Motor neuron (in vitro differentiated cells): ENCODE data around the gene DPP10. TPM values are rescaled to one million over a fixed set of nuclear protein-coding genes. Genes with fewer than 3 reads are reported as not detected.

Source experiments
- ATAC-seq, 8 experiments: fragments of 200-7000 bp; cut with Tn5 transposase; replicated peaks in 6 of 8; 2 replicates each; pipeline ENCODE4 v1.8.0; 2021; ENCODE audit warnings: mild to moderate bottlenecking in 8 of 8, moderate library complexity in 8 of 8
- H3K27ac ChIP-seq, 2 donors: fragments of 250-450 bp; sonication (Bioruptor Pico); 2 replicates each; pipeline ENCODE4 v1.9.0; 2021; ENCODE audit warnings: antibody characterized with exemption in 2 of 2, mild to moderate bottlenecking in 2 of 2, moderate library complexity in 1 of 2
- H3K4me1 ChIP-seq, 2 donors: fragments of 250-450 bp; sonication (Bioruptor Pico); replicated peaks in 1 of 2; 2 replicates each; pipeline ENCODE4 v1.6.1; 2021; ENCODE audit warnings: antibody characterized with exemption in 2 of 2, mild to moderate bottlenecking in 2 of 2, moderate library complexity in 1 of 2
- H3K4me3 ChIP-seq, 5 donors: fragments of 250-450 bp; sonication (Bioruptor Pico); 2 replicates each; pipeline ENCODE4 v1.9.0; 2021; ENCODE audit warnings: antibody characterized with exemption in 5 of 5, mild to moderate bottlenecking in 5 of 5, moderate library complexity in 4 of 5
- WGBS, 10 experiments: fragments of 450-650 bp; shearing (Covaris generic); methylation state at CpG; one replicate each; pipeline ENCODE4 v1.0.0; 2022; 5-methylcytosine and 5-hydroxymethylcytosine counted together
- in situ Hi-C, 9 experiments: fragments of 400-800 bp; cut with MboI; loops; one replicate each; pipeline ENCODE4 v1.15.0; 2021; ENCODE audit warnings: low sequenced_read_pairs in 9 of 9, low pct_unique_long_range_greater_than_20kb in 2 of 9; ENCODE audit not compliant: unreplicated experiment in 9 of 9
- total RNA-seq, 8 experiments: library from RNA; unstranded; fragments of 300-600 nt; gene quantifications; 2 replicates each; pipeline versions ENCODE4 v1.2.3 to v1.2.4, GENCODE V29; 2022

The DPP10 gene
- total RNA-seq, 8 experiments from 2014 or later = 0.36 to 11.2 (median 6.7) TPM; not detected in 1

DNA sequence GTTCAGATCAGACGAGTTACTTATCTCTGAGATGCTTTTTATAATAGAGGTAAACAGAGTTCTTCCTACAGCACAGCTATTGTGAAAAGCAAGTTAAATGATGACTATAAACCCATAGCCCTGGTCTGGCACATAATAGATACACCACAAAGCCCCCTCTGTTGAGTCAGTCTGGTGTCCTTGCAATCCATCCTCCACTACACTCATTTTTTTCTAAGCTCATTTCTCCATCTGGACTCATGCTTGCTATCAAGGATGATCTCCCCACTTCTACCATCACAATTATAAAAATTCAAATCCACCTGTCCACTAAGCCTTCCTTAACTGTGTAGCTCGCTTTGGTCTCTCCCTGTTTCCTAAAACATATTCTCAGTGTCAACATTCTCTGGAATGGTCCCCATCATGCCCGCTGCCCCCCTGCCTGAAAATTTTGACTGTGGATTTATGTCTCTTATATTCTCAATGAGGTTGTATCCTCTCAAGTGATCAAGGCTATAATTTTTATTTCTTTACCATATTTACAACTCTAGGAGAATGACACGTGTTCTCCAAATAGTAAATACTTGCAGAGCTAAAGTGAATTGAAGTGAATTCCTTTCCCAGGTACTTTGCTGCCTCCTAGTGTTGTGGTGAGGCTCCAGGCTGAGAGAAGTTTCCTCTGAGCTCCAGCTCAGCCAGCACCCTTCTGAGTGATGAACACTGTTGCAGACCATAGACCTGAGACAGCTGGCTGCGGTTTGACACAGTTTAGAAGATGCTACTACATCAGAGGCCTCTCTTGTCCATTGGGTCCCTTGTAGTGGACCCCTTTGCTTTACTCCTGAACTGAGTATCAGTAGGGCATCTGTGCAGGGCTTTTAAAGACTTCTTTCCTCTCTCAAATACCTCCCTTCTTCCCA, 108.7 kb downstream of the DPP10 start:
- peak; percentile 68 to 92 (median 74) for ATAC-seq
- Histone ChIP-seq H3K4me3 (no peak overlapping the region), H3K4me1 (no peaks in the 10 kb centered on the region), H3K27ac (no peak overlapping the region)
- in situ Hi-C loops = loop anchor here in 2 of 9 experiments (25.0 kb wide), 1 partner anchor 564 kb away; no protein-coding TSS in a partner anchor
- 0 to 66% (median 10%) methylated on average over 1 to 5 of the region's 5 CpGs; no CpG with 5 or more reads in 1 of the 10 experiments for WGBS, 10 experiments

DNA sequence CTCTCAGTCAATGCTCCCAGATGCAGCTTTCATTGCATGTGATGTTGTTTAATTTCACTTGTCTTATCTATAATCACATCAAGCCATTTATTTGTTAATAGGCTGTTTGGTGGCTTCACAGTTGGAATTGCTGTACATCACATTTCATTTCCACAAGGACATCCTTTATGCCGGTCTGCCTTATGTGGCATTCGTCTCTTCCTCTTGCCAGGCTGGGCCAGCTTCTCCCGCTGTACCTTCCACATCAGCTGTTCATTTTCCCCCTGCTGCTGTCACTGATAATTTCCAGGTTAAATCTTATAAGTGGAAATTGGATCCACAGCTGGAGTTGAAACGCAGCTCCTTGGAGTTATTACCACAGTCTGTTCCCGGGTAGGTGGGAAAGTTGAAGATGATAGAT, 110.6 kb downstream of the DPP10 start:
- in situ Hi-C loops = loop anchor here in 2 of 9 experiments (25.0 kb wide), 1 partner anchor 566 kb away; no protein-coding TSS in a partner anchor
- Histone ChIP-seq H3K4me1 (no peaks in the 10 kb centered on the region), H3K4me3 (no peak overlapping the region), H3K27ac (no peak overlapping the region)
- no peak for ATAC-seq
- 0 to 100% (median 87%) methylated on average over 1 to 4 of the region's 5 CpGs; no CpG with 5 or more reads in 4 of the 10 experiments for WGBS, 10 experiments

DNA sequence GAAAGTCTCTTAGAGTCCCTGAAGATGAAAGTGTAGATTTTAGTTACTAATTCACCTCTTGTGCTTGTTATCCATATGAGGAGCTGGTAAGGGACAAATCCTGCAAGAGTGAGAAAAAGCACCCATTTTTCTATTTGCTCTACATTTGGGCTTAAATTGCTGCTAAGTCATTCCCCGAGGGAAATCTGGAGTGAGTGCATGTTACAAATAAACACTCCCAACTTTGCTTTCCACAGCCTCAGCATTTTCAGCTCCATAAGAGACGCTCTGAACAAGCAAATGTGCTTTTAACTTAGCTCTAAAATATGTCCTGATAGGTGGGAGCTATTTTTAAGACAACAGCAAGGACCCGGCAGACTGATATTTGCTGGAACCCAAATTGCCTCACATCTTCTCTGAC, 126.7 kb downstream of the DPP10 start:
- Histone ChIP-seq H3K27ac (no peak overlapping the region), H3K4me3 (no peak overlapping the region), H3K4me1 (no peaks in the 10 kb centered on the region)
- in situ Hi-C loops = loop anchor here in 2 of 9 experiments (25.0 kb wide), 1 partner anchor 582 kb away; no protein-coding TSS in a partner anchor
- no peak for ATAC-seq
- WGBS, 10 experiments = 0 to 93% (median 81%) methylated on average over 1 to 3 of the region's 3 CpGs; no CpG with 5 or more reads in 4 of the 10 experiments

DNA sequence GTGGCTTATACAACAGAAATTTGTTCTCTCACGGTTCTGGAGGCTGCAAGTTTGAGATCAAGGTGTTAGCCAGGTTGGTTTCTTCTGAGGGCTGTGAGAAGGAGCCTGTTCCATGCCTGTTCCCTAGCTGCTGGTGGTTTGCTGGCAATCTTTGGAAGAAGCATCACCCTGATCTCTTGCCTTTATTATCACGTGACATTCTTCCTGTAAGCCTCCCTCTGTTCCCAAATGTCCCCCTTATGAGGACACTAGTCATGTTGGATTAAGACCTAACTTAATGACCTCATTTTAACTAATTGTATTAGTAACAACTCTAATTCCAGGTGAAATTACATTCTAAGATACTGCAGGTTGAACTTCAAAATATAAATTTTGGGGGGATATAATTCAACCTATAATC, 135.2 kb downstream of the DPP10 start:
- in situ Hi-C loops = no loop called here
- 0 to 100% (median 67%) methylated on average over 1 of the region's 2 CpGs; no CpG with 5 or more reads in 5 of the 10 experiments for WGBS, 10 experiments
- Histone ChIP-seq H3K4me1 (peaks cover 6 to 16% of the 10 kb centered on the region in 2 donors), H3K27ac (no peak overlapping the region), H3K4me3 (no peak overlapping the region)
- ATAC-seq = no peak

DNA sequence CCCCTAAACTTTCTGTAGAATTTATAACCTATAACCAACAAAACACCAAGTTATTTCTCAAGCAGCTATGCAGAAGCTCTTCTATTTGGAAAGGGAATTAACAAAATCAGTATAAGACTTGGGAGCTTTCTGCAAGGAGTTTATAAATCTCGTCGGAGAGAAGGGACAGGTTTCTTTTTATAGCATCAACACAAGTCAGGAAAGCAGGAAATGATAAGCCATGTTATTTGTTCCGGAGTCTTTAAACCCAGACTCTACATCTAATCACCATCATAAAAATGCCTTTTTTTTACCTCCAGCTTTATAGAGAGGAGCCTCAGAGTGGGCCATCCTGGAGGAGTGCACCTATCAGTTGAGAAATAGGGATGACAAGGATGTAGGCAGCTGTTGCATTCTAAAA, 137.1 kb downstream of the DPP10 start:
- 0 to 100% (median 76%) methylated on average over 1 to 3 of the region's 3 CpGs; no CpG with 5 or more reads in 2 of the 10 experiments for WGBS, 10 experiments
- H3K27ac ChIP-seq = no peak overlapping the region

DNA sequence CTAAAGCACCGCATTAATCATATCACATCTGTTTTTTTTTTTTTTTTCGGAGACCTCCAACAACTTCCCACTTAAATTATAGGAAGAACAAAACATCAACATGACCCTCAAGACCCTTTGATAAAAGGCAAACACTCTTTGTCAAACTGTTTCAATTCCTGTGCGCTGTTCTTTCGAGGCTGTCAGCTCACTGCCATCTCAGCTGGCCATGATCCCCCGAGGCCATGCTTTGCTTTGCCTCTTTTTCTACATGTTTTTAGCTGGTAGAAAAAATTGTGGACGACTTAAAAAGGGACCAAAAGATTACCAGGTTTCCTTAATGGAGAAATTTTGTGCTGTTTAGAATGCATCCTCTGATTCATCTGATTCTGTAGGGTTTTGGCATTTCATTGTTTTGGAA, 138.2 kb downstream of the DPP10 start:
- Histone ChIP-seq H3K4me3 (no peak overlapping the region), H3K4me1 (peaks cover 6 to 16% of the 10 kb centered on the region in 2 donors), H3K27ac (no peak overlapping the region)
- in situ Hi-C loops = no loop called here
- WGBS, 10 experiments = 6 to 63% (median 49%) methylated on average over 3 to 6 of the region's 6 CpGs
- no peak for ATAC-seq

More for the DNA sequence above, 137.1 kb downstream of the DPP10 start:
- no peak for ATAC-seq
- Histone ChIP-seq H3K4me1 (peaks cover 6 to 16% of the 10 kb centered on the region in 2 donors), H3K4me3 (no peak overlapping the region)
- in situ Hi-C loops = no loop called here

DNA sequence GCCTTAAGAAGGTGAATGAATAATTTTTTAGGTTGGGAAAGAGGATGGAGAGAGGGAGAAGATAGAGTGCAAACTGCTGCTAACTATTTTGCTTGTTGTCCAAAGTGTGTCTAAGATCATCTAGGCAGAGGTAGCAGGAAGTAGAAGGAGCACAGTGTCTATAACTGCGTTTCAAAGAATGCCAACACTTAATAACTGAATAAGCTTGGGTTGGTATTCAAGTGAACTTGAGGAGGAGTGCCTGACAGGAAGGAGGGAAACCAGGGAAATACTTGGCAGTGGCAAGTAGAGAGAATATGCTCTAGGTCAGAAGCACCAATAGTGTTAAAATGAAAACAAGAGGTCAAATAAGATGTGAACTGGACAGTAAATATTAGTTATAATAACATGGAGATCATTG, 155.9 kb downstream of the DPP10 start:
- H3K4me3 ChIP-seq = no peak overlapping the region
- H3K4me1 ChIP-seq = no peaks in the 10 kb centered on the region
- in situ Hi-C loops = no loop called here
- WGBS, 10 experiments = 0 to 100% (median 43%) methylated on average over 1 of the region's 1 CpG; no CpG with 5 or more reads in 4 of the 10 experiments
- no peak for ATAC-seq
- no peak overlapping the region for H3K27ac ChIP-seq

DNA sequence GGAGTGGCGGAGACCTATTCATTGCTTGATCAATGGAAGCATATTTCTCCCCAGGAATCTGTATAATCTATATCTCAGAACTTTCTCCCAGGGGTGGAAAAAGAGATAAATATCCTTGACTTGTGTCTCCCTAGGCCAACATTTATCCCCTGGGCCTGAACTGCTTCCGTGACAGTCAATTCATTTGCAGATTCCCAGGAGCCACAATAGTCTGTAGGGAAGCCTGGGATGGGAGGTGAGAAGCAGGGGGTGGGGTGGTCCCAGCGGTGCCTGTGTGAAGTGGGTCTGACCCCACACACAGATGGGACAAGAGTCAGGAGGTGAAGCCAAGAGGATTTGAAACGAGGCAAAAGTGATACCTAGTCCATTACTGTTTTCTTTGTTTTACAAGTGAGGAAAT, 166.8 kb downstream of the DPP10 start:
- ATAC-seq = no peak
- WGBS, 10 experiments = 17 to 100% (median 62%) methylated on average over 1 to 4 of the region's 4 CpGs; no CpG with 5 or more reads in 1 of the 10 experiments
- in situ Hi-C loops = no loop called here
- Histone ChIP-seq H3K4me3 (no peak overlapping the region), H3K27ac (no peak overlapping the region), H3K4me1 (no peaks in the 10 kb centered on the region)

DNA sequence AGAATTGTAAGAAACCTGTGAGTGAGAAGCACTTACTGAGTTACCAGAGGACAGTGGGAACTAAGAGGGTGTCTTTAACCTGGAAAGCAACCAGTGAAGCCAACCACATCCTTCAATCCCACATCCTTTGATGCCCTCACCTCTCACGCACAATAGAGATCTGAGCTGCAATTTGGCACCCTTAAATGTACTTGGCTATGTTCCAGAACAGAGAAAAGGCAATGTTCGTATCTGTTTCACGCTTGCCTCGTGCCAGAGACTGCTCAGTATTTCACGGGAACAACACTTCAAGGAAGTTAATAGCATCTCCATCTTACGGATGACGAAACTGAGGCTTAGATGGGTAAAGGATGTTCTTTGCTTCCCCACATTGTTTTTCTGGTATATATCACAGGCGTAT, 167.4 kb downstream of the DPP10 start:
- in situ Hi-C loops = no loop called here
- no peak overlapping the region for H3K4me3 ChIP-seq
- 3 to 100% (median 78%) methylated on average over 1 to 8 of the region's 8 CpGs for WGBS, 10 experiments
- no peaks in the 10 kb centered on the region for H3K4me1 ChIP-seq
- ATAC-seq = no peak
- no peak overlapping the region for H3K27ac ChIP-seq

DNA sequence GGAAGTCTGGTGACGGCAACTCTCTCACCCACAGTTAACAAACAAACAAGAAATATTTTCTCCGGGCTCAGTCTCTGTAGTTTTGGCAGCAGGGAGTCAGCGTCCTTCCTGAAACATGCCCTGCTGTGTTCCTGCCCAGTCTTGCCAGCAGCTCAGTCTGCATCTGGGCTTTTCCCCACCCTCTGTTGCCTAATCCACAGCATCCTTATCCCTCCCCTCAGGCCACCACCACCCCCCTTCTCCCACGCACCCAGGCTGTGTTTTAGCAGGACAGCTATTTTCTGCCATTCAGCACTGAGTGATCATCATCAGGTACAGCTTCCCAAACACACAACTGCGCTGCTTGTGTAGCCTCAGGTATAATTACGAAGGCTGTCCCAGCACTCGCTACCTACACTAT, 168.2 kb downstream of the DPP10 start:
- peak in 1 of 8 experiments; percentile 33 for ATAC-seq
- Histone ChIP-seq H3K4me3 (no peak overlapping the region), H3K4me1 (no peaks in the 10 kb centered on the region), H3K27ac (no peak overlapping the region)
- whole genome bisulfite sequencing, 10 experiments = 20 to 80% (median 50%) methylated on average over 2 to 6 of the region's 7 CpGs; no CpG with 5 or more reads in 5 of the 10 experiments
- in situ Hi-C loops = no loop called here

DNA sequence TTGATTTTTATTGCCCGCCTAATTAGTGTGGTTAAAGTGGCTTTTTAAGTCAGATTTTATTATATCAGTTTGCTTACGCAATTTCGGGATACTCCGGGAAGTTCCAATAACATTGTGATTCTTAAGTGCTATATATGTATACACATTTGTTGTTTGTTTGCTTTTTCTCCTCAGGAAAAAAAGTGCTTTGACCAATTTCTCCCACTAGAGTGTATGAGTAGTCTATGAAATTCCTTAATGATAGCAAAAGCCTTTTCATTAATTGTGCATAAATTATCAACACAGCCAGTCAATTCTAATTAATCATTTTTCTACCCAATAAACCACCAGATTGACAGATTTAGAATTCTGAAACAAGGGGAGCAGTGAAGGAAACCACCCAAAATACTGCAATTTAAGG, 172.2 kb downstream of the DPP10 start:
- H3K4me1 ChIP-seq = no peaks in the 10 kb centered on the region
- WGBS, 10 experiments = 5 to 100% (median 91%) methylated on average over 1 to 4 of the region's 4 CpGs; no CpG with 5 or more reads in 1 of the 10 experiments
- no peak for ATAC-seq
- H3K27ac ChIP-seq = no peak overlapping the region
- no peak overlapping the region for H3K4me3 ChIP-seq
- in situ Hi-C loops = no loop called here

DNA sequence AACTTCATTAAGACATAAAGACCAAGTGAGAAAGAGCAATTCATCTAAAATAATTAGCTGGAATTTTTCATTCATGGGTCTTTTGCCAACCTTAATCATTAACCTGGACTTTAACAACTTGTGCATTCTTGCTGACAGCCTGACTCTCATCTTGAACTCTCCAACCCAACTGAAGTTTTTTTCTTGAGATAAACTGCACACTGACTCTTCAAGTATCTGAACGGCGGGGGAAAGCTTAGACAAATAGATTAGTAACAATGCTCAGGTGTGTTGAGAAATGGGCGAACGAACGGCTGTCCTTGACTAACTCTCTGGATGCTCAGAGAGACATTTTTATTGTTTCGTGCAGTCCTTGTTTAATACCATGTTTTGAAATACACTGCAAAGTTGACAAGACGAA, 186.0 kb downstream of the DPP10 start:
- in situ Hi-C loops = no loop called here
- H3K4me1 ChIP-seq = no peaks in the 10 kb centered on the region
- no peak overlapping the region for H3K27ac ChIP-seq
- ATAC-seq = no peak
- WGBS, 10 experiments = 8 to 94% (median 49%) methylated on average over 2 to 7 of the region's 7 CpGs; no CpG with 5 or more reads in 2 of the 10 experiments
- H3K4me3 ChIP-seq = no peak overlapping the region

DNA sequence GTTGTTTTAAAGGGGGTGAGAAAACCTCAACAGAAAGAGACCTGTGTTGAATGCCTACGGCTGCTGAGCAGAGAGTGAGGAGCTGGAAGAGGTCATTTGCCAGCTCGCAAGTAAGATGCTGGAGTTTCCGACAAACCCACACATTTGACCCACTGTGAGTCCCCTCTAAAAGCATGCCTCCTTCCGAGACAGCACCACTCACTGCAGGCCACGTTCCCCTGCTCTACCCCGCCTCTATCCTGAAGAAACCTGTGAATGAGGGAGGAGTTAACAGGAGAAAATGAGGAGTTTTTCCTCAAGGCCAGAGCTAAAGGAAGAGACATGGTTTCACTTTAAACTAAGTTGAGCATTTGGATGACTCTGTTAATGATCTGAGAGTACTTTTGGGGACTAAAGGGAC, 188.7 kb downstream of the DPP10 start:
- H3K4me1 ChIP-seq = no peaks in the 10 kb centered on the region
- no peak overlapping the region for H3K4me3 ChIP-seq
- H3K27ac ChIP-seq = no peak overlapping the region
- ATAC-seq = no peak
- in situ Hi-C loops = no loop called here
- WGBS, 10 experiments = 0 to 73% (median 42%) methylated on average over 1 to 4 of the region's 6 CpGs; no CpG with 5 or more reads in 4 of the 10 experiments
